GM23338 (cell line): Measurements from ENCODE around the gene PIMREG.

Experiments used
- POLR2AphosphoS5 ChIP-seq: IDR thresholded peaks from 2 replicates; pipeline ENCODE4 v1.6.1; 2016; ENCODE audit warnings: antibody characterized with exemption, low read depth
- TF ChIP-seq, protein P1 (sequence below): IDR thresholded peaks from one replicate; pipeline ENCODE4 v1.6.1; 2018; ENCODE audit warnings: antibody characterized with exemption; ENCODE audit not compliant: unreplicated experiment

- TF ChIP-seq POLR2AphosphoS5, result no peak
- TF ChIP-seq, protein P1, sequence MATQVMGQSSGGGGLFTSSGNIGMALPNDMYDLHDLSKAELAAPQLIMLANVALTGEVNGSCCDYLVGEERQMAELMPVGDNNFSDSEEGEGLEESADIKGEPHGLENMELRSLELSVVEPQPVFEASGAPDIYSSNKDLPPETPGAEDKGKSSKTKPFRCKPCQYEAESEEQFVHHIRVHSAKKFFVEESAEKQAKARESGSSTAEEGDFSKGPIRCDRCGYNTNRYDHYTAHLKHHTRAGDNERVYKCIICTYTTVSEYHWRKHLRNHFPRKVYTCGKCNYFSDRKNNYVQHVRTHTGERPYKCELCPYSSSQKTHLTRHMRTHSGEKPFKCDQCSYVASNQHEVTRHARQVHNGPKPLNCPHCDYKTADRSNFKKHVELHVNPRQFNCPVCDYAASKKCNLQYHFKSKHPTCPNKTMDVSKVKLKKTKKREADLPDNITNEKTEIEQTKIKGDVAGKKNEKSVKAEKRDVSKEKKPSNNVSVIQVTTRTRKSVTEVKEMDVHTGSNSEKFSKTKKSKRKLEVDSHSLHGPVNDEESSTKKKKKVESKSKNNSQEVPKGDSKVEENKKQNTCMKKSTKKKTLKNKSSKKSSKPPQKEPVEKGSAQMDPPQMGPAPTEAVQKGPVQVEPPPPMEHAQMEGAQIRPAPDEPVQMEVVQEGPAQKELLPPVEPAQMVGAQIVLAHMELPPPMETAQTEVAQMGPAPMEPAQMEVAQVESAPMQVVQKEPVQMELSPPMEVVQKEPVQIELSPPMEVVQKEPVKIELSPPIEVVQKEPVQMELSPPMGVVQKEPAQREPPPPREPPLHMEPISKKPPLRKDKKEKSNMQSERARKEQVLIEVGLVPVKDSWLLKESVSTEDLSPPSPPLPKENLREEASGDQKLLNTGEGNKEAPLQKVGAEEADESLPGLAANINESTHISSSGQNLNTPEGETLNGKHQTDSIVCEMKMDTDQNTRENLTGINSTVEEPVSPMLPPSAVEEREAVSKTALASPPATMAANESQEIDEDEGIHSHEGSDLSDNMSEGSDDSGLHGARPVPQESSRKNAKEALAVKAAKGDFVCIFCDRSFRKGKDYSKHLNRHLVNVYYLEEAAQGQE, result peak; percentile 52
These were observed 28.6 kb upstream of the PIMREG start for GRCh38 chr17:6415616-6416015.
